GM18508 (cell line): ENCODE data around the gene MRPL53.
"Not testable (repeated sequence)": the region's sequence is repeated elsewhere in the genome, so short reads cannot be mapped to it uniquely, and the experiment has no call there.

ENCODE experiments used
- ATAC-seq: cut with Tn5 transposase; IDR thresholded peaks from one replicate; pipeline ENCODE4 v1.9.1; 2021; ENCODE audit warnings: moderate number of reproducible peaks; ENCODE audit not compliant: insufficient read depth, unreplicated experiment

The MRPL53 gene

GRCh38 chr2:74457129-74457548, 15.3 kb downstream of the MRPL53 start:
- ATAC-seq, result no peak

- peak; percentile 33 for ATAC-seq
These were observed 17.6 kb downstream of the MRPL53 start, which contains the start of gene INO80B for GRCh38 chr2:74454654-74455511. Gene INO80B, plus strand, starts transcription at chr2:74455087. Its CDS starts 30 bp downstream, at chr2:74455117.

GRCh38 chr2:74450570-74451190, 21.8 kb downstream of the MRPL53 start:
- ATAC-seq, result no peak

- ATAC-seq, result no peak
These were observed 23.7 kb downstream of the MRPL53 start for GRCh38 chr2:74448771-74449170.

GRCh38 chr2:74447230-74447999, 25.1 kb downstream of the MRPL53 start:
- no peak for ATAC-seq

- ATAC-seq, result no peak
These were observed 27.8 kb downstream of the MRPL53 start for GRCh38 chr2:74444498-74445318.

GRCh38 chr2:74442483-74443297, 29.8 kb downstream of the MRPL53 start:
- not testable (repeated sequence) for ATAC-seq

GRCh38 chr2:74441690-74442482, 30.6 kb downstream of the MRPL53 start, which contains the start of gene RTKN:
Gene RTKN, minus strand, starts transcription at chr2:74441937. Its CDS starts 121 bp downstream, at chr2:74441816.
- ATAC-seq, result peak; percentile 47

- no peak for ATAC-seq
These were observed 31.2 kb downstream of the MRPL53 start for GRCh38 chr2:74441170-74441689.

GRCh38 chr2:74440378-74441169, 31.9 kb downstream of the MRPL53 start:
- no peak for ATAC-seq

- ATAC-seq, result no peak
These were observed 32.6 kb downstream of the MRPL53 start for GRCh38 chr2:74439803-74440377.

- no peak for ATAC-seq
These were observed 33.1 kb downstream of the MRPL53 start for GRCh38 chr2:74439373-74439772.

- no peak for ATAC-seq
These were observed 34.2 kb downstream of the MRPL53 start for GRCh38 chr2:74438248-74438647.

- ATAC-seq, result no peak
These were observed 35.4 kb downstream of the MRPL53 start for GRCh38 chr2:74436848-74437695.

- ATAC-seq, result no peak
These were observed 36.2 kb downstream of the MRPL53 start for GRCh38 chr2:74436111-74436805.
